B cell (primary cell): ENCODE results near the gene KCTD5.
"Not testable (repeated sequence)": the region's sequence is repeated elsewhere in the genome, so short reads cannot be mapped to it uniquely, and the experiment has no call there.

Experiments used
- CTCF ChIP-seq: fragments of 200-600 bp; IDR thresholded peaks from one replicate; pipeline ENCODE4 v1.8.0; 2022; ENCODE audit warnings: antibody characterized with exemption, mild to moderate bottlenecking
- EZH2 ChIP-seq: IDR thresholded peaks from 2 replicates; pipeline ENCODE4 v1.6.1; 2012; ENCODE audit warnings: borderline replicate concordance, low read depth, mild to moderate bottlenecking, moderate library complexity, low read length; ENCODE audit not compliant: insufficient read depth, poor library complexity, severe bottlenecking

- not testable (repeated sequence) for TF ChIP-seq CTCF, EZH2
Measured at GRCh38 chr16:2721634-2722173, 39.4 kb downstream of the KCTD5 start.
